GOT3 (cell line): Measurements from ENCODE around the gene HSD17B8.

ENCODE experiments used
- DNase-seq: peaks from one replicate; lab custom pipeline; 2025; ENCODE audit warnings: mixed read lengths; lab: John Stamatoyannopoulos, UW

The HSD17B8 gene

GRCh38 chr6:33191383-33192104 lies 12.9 kb upstream of the HSD17B8 start:
- no peak for DNase-seq

- no peak for DNase-seq
Observed at GRCh38 chr6:33192105-33192646, 12.3 kb upstream of the HSD17B8 start, which contains the start of gene COL11A2. Gene COL11A2 (minus strand): TSS chr6:33192467. CDS start chr6:33192240, 227 bp downstream.

- no peak for DNase-seq
Observed at GRCh38 chr6:33192671-33193602, 11.5 kb upstream of the HSD17B8 start.

DNA sequence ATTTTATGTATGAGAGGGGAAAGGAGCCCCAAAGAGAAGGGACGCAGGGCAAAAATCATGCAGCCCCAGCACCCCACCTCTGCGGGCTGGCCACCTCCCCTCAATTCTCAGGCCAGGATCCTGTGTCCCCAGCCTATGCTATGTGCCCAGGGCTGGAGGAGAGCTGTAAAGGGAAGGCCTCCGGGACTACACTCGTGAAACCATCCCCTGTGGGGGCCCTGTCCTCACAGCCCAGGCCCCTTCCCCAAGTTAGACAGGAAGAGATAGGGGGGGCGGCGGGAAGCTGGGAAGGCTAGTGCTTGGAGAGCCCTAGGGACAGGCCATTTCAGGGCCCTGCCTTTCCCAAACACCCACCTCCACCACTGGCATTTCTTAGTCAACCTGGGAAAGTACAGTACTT lies 10.8 kb upstream of the HSD17B8 start:
- DNase-seq: no peak

DNA sequence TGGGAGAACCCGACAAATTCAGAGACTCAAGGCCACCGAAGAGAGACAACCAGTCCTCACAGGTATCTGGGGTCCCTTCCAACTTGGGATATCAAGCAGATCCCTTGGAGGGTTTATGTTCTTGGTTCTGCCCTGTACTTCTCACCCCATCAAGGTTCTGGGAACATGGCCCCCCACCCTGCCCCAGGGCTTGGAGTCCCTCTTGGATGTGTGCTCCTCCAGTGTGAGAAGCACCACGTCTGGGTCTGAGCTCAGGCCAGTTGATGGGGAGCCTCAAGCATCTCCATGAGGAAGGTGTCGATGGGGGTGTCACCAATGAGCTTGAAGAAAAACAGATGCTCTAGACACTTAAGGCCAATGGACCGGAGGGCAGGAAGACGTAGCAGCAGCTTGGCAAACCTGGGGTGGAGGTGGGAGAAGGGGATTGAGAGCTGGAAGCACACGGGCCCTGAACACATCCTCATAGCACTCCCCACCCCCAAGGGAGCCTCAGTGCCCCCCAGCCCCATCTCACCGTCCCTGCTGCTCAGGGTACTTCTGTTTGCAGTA lies 9.9 kb upstream of the HSD17B8 start:
- DNase-seq: no peak

GRCh38 chr6:33195304-33196165 lies 8.9 kb upstream of the HSD17B8 start:
- DNase-seq: no peak

GRCh38 chr6:33197431-33198048 lies 6.9 kb upstream of the HSD17B8 start:
- no peak for DNase-seq

- no peak for DNase-seq
Observed at GRCh38 chr6:33198159-33198852, 6.1 kb upstream of the HSD17B8 start.

- no peak for DNase-seq
Observed at GRCh38 chr6:33198853-33199436, 5.5 kb upstream of the HSD17B8 start.

DNA sequence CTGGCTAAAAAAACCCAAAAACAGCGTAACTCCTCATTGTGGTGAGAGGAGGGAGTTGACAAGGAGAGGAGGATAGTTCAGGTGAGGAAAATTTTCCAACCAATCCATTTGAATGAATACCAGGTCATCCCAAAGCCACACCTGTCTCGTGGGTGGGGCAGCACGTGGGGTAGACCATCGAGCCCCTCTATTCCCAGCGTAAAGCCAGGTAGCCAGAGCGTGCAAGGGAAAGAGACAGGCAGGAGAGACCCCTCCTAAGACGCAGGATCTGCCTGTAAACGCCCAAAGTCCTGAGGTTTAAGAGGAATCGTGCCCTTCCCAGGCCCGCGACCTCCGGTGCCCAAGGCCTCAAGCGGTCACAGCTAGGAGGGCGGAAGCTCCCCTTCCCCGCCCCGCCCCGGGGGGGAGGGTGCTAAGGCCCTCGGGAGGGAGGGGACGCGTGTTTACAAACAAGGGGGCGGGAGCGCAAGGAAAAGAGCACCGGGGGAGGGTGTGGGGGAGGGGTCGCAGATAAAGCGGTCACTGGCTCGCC lies 4.7 kb upstream of the HSD17B8 start:
- DNase-seq: no peak

GRCh38 chr6:33200219-33201146 lies 4.0 kb upstream of the HSD17B8 start, which contains the start of the genes RXRB and SLC39A7:
Gene RXRB (minus strand): TSS chr6:33200665. CDS start chr6:33200476, 189 bp downstream.
Gene SLC39A7 (plus strand): TSS chr6:33200867. CDS start chr6:33201246, 379 bp downstream.
- DNase-seq: peak; percentile 88

DNA sequence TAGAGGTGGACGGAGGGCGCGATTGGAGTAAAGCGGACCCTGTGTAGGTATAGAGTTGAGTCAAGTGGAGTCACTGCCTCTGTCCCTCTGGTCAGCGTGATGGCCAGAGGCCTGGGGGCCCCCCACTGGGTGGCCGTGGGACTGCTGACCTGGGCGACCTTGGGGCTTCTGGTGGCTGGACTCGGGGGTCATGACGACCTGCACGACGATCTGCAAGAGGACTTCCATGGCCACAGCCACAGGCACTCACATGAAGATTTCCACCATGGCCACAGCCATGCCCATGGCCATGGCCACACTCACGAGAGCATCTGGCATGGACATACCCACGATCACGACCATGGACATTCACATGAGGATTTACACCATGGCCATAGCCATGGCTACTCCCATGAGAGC lies 3.3 kb upstream of the HSD17B8 start:
- DNase-seq: no peak

DNA sequence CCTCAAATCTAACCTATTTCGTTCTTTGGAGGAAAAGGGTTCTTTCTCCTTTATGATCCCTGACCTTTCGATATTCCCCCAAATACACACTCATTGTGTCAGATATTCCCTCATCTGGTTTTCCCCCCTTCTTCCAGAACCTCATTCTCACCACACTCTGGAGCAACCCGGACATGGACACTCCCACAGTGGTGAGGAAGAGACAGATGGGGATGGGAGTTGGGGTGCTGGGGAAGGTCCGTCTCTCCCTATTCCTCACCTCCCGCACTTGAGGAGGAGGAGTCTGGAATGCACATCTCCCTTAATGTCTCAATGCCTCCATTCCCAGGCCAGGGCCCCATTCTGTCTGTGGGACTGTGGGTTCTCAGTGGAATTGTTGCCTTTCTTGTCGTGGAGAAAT lies 2.5 kb upstream of the HSD17B8 start:
- DNase-seq: no peak

GRCh38 chr6:33202799-33203198 lies 1.7 kb upstream of the HSD17B8 start:
- DNase-seq: no peak

DNA sequence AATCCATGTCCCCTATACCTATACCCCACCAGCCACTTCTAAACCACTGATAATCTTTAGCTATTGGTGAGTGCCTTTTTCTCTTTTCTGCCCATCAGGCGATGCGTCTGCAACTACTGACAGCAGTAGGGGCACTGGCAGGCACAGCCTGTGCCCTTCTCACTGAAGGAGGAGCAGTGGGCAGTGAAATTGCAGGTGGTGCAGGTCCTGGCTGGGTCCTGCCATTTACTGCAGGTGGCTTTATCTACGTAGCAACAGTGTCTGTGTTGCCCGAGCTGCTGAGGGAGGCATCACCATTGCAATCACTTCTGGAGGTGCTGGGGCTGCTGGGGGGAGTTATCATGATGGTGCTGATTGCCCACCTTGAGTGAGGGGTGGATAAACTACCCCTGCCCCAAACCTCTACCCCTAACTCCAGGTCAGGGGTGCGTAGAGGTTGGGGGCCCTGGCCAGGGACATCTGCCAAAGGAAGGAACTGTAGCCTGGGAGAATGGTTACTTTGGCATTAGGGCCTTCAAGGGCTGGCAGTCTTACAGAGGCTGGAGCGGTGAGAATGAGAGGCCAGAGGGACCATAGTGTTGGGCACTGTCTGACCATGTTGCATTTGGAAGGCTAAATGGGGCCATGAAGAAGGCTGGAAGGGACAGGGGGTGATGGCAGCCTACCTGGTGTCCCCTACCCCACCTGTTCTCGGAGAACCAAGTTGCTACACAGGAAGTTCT lies 851 bp upstream of the HSD17B8 start:
- DNase-seq: no peak

GRCh38 chr6:33204165-33204414 lies 365 bp upstream of the HSD17B8 start:
- no peak for DNase-seq

- DNase-seq: no peak
Observed at GRCh38 chr6:33205191-33206026, 954 bp downstream of the HSD17B8 start.
